T-helper 2 cell treated with Interferon-gamma antibody and Interleukin-4, amounts not matched to agents 5 μg/mL and 100 μg/mL, for 36 hours (primary cell): Measurements from ENCODE around the gene PLK4.
"Not testable (repeated sequence)": the region's sequence is repeated elsewhere in the genome, so short reads cannot be mapped to it uniquely, and the experiment has no call there.

Experiments used
- DNase-seq: peaks from one replicate; pipeline ENCODE4 v3.0.0; 2021; ENCODE audit warnings: low spot score
- H3K27ac Mint-ChIP-seq: one replicate; pipeline ENCODE4 v1.8.0; 2021; ENCODE audit warnings: mild to moderate bottlenecking, mixed read lengths
- H3K27me3 Mint-ChIP-seq: one replicate; pipeline ENCODE4 v1.8.0; 2021; ENCODE audit warnings: low read depth, mixed read lengths
- H3K36me3 Mint-ChIP-seq: one replicate; pipeline ENCODE4 v1.8.0; 2021; ENCODE audit warnings: low read depth, mixed read lengths
- H3K4me1 Mint-ChIP-seq: one replicate; pipeline ENCODE4 v1.8.0; 2021; ENCODE audit warnings: low read depth, mixed read lengths
- H3K4me3 Mint-ChIP-seq: one replicate; pipeline ENCODE4 v1.8.0; 2022; ENCODE audit warnings: mild to moderate bottlenecking, moderate library complexity, mixed read lengths
- H3K9me3 Mint-ChIP-seq: one replicate; pipeline ENCODE4 v1.8.0; 2021; ENCODE audit warnings: mixed read lengths

The PLK4 gene

DNA sequence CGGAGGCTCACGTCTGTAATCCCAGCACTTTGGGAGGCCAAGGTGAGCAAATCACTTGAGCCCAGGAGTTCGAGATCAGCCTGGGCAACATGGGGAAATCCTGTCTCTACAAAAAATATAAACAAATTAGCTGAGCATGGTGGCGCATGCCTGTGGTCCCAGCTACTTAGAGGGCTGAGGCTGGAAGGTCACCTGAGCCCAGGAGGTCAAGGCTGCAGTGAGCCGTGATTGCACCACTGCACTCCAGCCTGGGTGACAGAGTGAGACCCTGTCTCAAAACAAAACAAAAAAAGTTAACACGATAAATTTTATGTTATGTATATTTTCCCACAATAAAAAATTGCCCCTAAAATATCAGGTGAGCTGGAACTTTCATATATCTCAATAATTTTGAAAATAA, 51.1 kb downstream of the PLK4 start:
- not testable (repeated sequence) for H3K9me3 Mint-ChIP-seq, H3K27me3 Mint-ChIP-seq, H3K4me3 Mint-ChIP-seq, H3K27ac Mint-ChIP-seq, H3K36me3 Mint-ChIP-seq, DNase-seq, H3K4me1 Mint-ChIP-seq

DNA sequence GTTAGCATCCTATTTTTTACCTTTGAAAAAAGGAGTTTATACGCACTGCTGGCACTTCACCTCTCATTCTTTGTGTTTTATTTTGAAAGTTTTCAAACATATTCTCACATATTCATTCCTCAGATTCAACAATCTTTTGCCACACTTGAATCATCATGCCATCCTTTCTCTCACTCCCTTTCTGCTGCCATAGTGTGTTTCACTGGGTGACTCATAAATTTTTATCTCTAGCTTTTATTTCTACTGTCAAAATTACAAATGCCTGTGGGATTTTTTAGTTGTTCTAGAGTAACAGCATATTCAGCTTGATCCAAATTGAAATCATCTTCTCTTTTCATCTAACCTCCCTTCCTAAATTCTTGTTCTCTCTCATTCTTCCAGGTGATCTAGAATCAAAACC, 56.3 kb downstream of the PLK4 start:
- no peak overlapping the region for H3K27ac Mint-ChIP-seq
- no peak for DNase-seq
- H3K9me3 Mint-ChIP-seq = no peaks in the 10 kb centered on the region
- H3K4me3 Mint-ChIP-seq = no peak overlapping the region
- no peaks in the 10 kb centered on the region for H3K4me1 Mint-ChIP-seq
- peaks cover 11% of the 10 kb centered on the region for H3K36me3 Mint-ChIP-seq
- H3K27me3 Mint-ChIP-seq = no peaks in the 10 kb centered on the region
